Spleen (tissue), 7 donors: Measurements from ENCODE around the gene PEAK1.

Source experiments
- CTCF ChIP-seq, 11 experiments: fragments of 200-600 bp in 7 of 11; fragments of 450-650 bp in 4 of 11; sonication (generic) in 4 of 11; IDR thresholded peaks in 8 of 11; conservative IDR thresholded peaks in 3 of 11; 1 replicate in 7 of 11; 2 replicates in 4 of 11; pipeline versions ENCODE4 v1.4.0 to v1.8.0; 2016 to 2021; ENCODE audit warnings: antibody characterized with exemption in 11 of 11, inconsistent platforms in 4 of 11, mild to moderate bottlenecking in 1 of 11
- POLR2A ChIP-seq, 3 donors: fragments of 450-650 bp; IDR thresholded peaks; one replicate each; pipeline ENCODE4 v1.5.1; 2017; ENCODE audit warnings: antibody characterized with exemption in 3 of 3, mild to moderate bottlenecking in 1 of 3
- donor health status: DM: no; HTN: no; CAD: no; lungs with moderate emphysema.
- donor health status: DM: no; HTN: no; CAD: no.
- donor health status: DM: no; HTN: no; CAD: no.

- TF ChIP-seq POLR2A (IDR thresholded peaks at IDR 0.05) (no peak), CTCF (IDR thresholded peaks at IDR 0.05 in 8 of 11, conservative IDR thresholded peaks at IDR 0.05 in 3 of 11) (no peak)
Measured at GRCh38 chr15:77459031-77459430, 39.1 kb upstream of the PEAK1 start.
